Hepatocyte (in vitro differentiated cells): ENCODE measurements around the gene HCAR1. TPM values are rescaled to one million over a fixed set of nuclear protein-coding genes. Genes with fewer than 3 reads are reported as not detected.

Experiments
- DNase-seq: peaks from one replicate; pipeline ENCODE4 v3.0.0-alpha.2; 2016; ENCODE audit warnings: low spot score
- H2AFZ ChIP-seq: fragments of 200-600 bp; sonication (generic); 2 replicates; pipeline ENCODE4 v1.6.0; 2016; ENCODE audit warnings: antibody characterized with exemption, mild to moderate bottlenecking
- H3K27ac ChIP-seq: fragments of 200-600 bp; sonication (generic); 2 replicates; pipeline ENCODE4 v1.5.1; 2016; ENCODE audit warnings: mild to moderate bottlenecking
- H3K27me3 ChIP-seq: fragments of 200-600 bp; sonication (generic); 2 replicates; pipeline ENCODE4 v1.6.1; 2016
- H3K36me3 ChIP-seq: fragments of 200-600 bp; sonication (generic); replicated peaks from 2 replicates; pipeline ENCODE4 v1.5.1; 2016; ENCODE audit warnings: low read depth; ENCODE audit not compliant: insufficient read depth
- H3K4me1 ChIP-seq: fragments of 200-600 bp; sonication (generic); 2 replicates; pipeline ENCODE4 v1.5.1; 2016; ENCODE audit warnings: mild to moderate bottlenecking, moderate library complexity; ENCODE audit not compliant: insufficient read depth
- H3K4me2 ChIP-seq: fragments of 200-600 bp; sonication (generic); 2 replicates; pipeline ENCODE4 v1.6.0; 2016
- H3K4me3 ChIP-seq: fragments of 200-600 bp; sonication (generic); 2 replicates; pipeline ENCODE4 v1.5.1; 2016; ENCODE audit warnings: mild to moderate bottlenecking
- H3K79me2 ChIP-seq: fragments of 200-600 bp; sonication (generic); 2 replicates; pipeline ENCODE4 v1.6.0; 2017; ENCODE audit warnings: mild to moderate bottlenecking
- H3K9me2 ChIP-seq: fragments of 200-600 bp; sonication (generic); replicated peaks from 2 replicates; pipeline ENCODE4 v1.6.0; 2017; ENCODE audit warnings: mild to moderate bottlenecking; ENCODE audit not compliant: insufficient read depth
- H3K9me3 ChIP-seq: fragments of 200-600 bp; sonication (generic); 2 replicates; pipeline ENCODE4 v1.5.1; 2016; ENCODE audit warnings: low read depth, mild to moderate bottlenecking
- H4K20me1 ChIP-seq: fragments of 200-600 bp; sonication (generic); 2 replicates; pipeline ENCODE4 v1.6.0; 2016; ENCODE audit warnings: mild to moderate bottlenecking; ENCODE audit not compliant: insufficient read depth, poor library complexity, severe bottlenecking
- EZH2 ChIP-seq: fragments of 200-600 bp; sonication (generic); IDR thresholded peaks from 2 replicates; pipeline ENCODE4 v1.6.1; 2016; ENCODE audit warnings: antibody characterized with exemption, mild to moderate bottlenecking, borderline replicate concordance
- EZH2phosphoT487 ChIP-seq: fragments of 200-600 bp; sonication (generic); IDR thresholded peaks from one replicate; pipeline ENCODE4 v1.6.1; 2018; ENCODE audit warnings: antibody characterized with exemption, mild to moderate bottlenecking, low read depth, moderate library complexity; ENCODE audit not compliant: unreplicated experiment, severe bottlenecking
- WGBS: methylation state at CpG from one replicate; pipeline ENCODE4 v1.1.6; 2016; ENCODE audit warnings: low lambda C conversion rate; ENCODE audit errors: missing lambda C conversion rate; 5-methylcytosine and 5-hydroxymethylcytosine counted together
- polyA plus RNA-seq: library from polyadenylated mRNA; unstranded; fragments of >200 nt; fragmentation: Nextera tagmentation; extraction: Ambion mirVana; gene quantifications from 2 replicates; pipeline ENCODE4 v1.2.1, GENCODE V29; 2016
- total RNA-seq: library from RNA; depleted of rRNA; stranded (reverse); fragments of >200 nt; gene quantifications from 2 replicates; pipeline ENCODE4 v1.2.3, GENCODE V29; 2014
- TF ChIP-seq, protein P1 (sequence below): fragments of 200-600 bp; sonication (generic); IDR thresholded peaks from 2 replicates; pipeline ENCODE4 v1.5.1; 2016; ENCODE audit warnings: antibody characterized with exemption, mild to moderate bottlenecking; ENCODE audit not compliant: poor library complexity

Gene HCAR1
- total and polyA plus RNA-seq, 2 experiments from 2014 or later, result 0.19 to 0.63 TPM

DNA sequence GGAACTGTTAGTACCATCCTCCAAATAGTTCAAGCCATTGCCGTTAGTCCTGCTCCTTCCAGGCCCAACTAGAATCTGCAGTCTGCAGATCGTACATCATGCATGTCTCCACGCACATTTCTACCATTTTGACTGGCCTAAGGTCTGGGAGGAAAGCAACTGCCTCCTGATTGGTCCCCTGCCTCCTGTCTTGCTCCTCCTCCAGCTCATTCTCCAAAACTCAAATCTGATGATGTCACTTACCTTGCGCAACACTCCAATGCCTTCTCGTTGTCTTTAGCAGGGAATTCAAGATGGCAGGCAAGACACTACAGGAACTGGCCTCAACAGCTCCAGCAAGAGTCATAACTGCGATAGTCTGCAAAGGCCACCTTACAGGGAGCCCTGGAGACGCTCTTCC is 9.7 kb upstream of the HCAR1 start:
- H3K79me2 ChIP-seq, result no peaks in the 10 kb centered on the region
- H4K20me1 ChIP-seq, result no peaks in the 10 kb centered on the region
- H3K36me3 ChIP-seq, result no peaks in the 10 kb centered on the region
- no peak overlapping the region for H2AFZ ChIP-seq
- DNase-seq, result no peak
- 89% methylated on average over 7 of the region's 7 CpGs for WGBS
- no peak overlapping the region for H3K27ac ChIP-seq
- no peaks in the 10 kb centered on the region for H3K4me1 ChIP-seq
- no peak for TF ChIP-seq EZH2
- TF ChIP-seq, protein P1, sequence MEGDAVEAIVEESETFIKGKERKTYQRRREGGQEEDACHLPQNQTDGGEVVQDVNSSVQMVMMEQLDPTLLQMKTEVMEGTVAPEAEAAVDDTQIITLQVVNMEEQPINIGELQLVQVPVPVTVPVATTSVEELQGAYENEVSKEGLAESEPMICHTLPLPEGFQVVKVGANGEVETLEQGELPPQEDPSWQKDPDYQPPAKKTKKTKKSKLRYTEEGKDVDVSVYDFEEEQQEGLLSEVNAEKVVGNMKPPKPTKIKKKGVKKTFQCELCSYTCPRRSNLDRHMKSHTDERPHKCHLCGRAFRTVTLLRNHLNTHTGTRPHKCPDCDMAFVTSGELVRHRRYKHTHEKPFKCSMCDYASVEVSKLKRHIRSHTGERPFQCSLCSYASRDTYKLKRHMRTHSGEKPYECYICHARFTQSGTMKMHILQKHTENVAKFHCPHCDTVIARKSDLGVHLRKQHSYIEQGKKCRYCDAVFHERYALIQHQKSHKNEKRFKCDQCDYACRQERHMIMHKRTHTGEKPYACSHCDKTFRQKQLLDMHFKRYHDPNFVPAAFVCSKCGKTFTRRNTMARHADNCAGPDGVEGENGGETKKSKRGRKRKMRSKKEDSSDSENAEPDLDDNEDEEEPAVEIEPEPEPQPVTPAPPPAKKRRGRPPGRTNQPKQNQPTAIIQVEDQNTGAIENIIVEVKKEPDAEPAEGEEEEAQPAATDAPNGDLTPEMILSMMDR, result no peak
- TF ChIP-seq EZH2phosphoT487, result no peak
- no peak overlapping the region for H3K4me3 ChIP-seq
- H3K9me2 ChIP-seq, result no peaks in the 10 kb centered on the region
- no peak overlapping the region for H3K4me2 ChIP-seq
- no peaks in the 10 kb centered on the region for H3K27me3 ChIP-seq
- H3K9me3 ChIP-seq, result no peaks in the 10 kb centered on the region

GRCh38 chr12:122738571-122738970 is 7.9 kb upstream of the HCAR1 start:
- no peak overlapping the region for H3K4me3 ChIP-seq
- no peak overlapping the region for H2AFZ ChIP-seq
- H3K4me1 ChIP-seq, result no peaks in the 10 kb centered on the region
- no peak overlapping the region for H3K4me2 ChIP-seq
- WGBS, result 78% methylated on average over 7 of the region's 7 CpGs
- no peaks in the 10 kb centered on the region for H3K36me3 ChIP-seq
- H3K27me3 ChIP-seq, result no peaks in the 10 kb centered on the region
- no peaks in the 10 kb centered on the region for H4K20me1 ChIP-seq
- no peak overlapping the region for H3K27ac ChIP-seq
- no peak for DNase-seq
- TF ChIP-seq, protein P1, result no peak
- TF ChIP-seq EZH2phosphoT487 (no peak), EZH2 (no peak)
- no peaks in the 10 kb centered on the region for H3K9me2 ChIP-seq
- no peaks in the 10 kb centered on the region for H3K79me2 ChIP-seq
- no peaks in the 10 kb centered on the region for H3K9me3 ChIP-seq

GRCh38 chr12:122732611-122733010 is 2.0 kb upstream of the HCAR1 start:
- no peaks in the 10 kb centered on the region for H3K36me3 ChIP-seq
- WGBS, result 86% methylated on average over 4 of the region's 4 CpGs
- H3K4me1 ChIP-seq, result no peaks in the 10 kb centered on the region
- no peaks in the 10 kb centered on the region for H3K9me3 ChIP-seq
- H3K79me2 ChIP-seq, result no peaks in the 10 kb centered on the region
- H2AFZ ChIP-seq, result no peak overlapping the region
- H3K4me2 ChIP-seq, result no peak overlapping the region
- no peak overlapping the region for H3K27ac ChIP-seq
- TF ChIP-seq EZH2phosphoT487, result no peak
- TF ChIP-seq, protein P1, result no peak
- no peak overlapping the region for H3K4me3 ChIP-seq
- DNase-seq, result no peak
- no peaks in the 10 kb centered on the region for H3K27me3 ChIP-seq
- H4K20me1 ChIP-seq, result no peaks in the 10 kb centered on the region
- H3K9me2 ChIP-seq, result no peaks in the 10 kb centered on the region

- Histone ChIP-seq H3K79me2 (no peaks in the 10 kb centered on the region), H3K4me1 (no peaks in the 10 kb centered on the region), H3K4me2 (no peak overlapping the region), H3K36me3 (no peaks in the 10 kb centered on the region), H3K9me3 (no peaks in the 10 kb centered on the region), H4K20me1 (no peaks in the 10 kb centered on the region), H3K9me2 (no peaks in the 10 kb centered on the region), H2AFZ (no peak overlapping the region), H3K27ac (no peak overlapping the region), H3K27me3 (no peaks in the 10 kb centered on the region), H3K4me3 (no peak overlapping the region)
- 86% methylated on average over 3 of the region's 3 CpGs for WGBS
- DNase-seq, result no peak
- TF ChIP-seq EZH2phosphoT487, result no peak
Observed at GRCh38 chr12:122732170-122732569, 1.5 kb upstream of the HCAR1 start.
